Type B pancreatic cell (in vitro differentiated cells): ENCODE data around the gene KIAA0930. TPM values are rescaled to one million over a fixed set of nuclear protein-coding genes. Genes with fewer than 3 reads are reported as not detected.

Source experiments
- DNase-seq: peaks from one replicate; pipeline ENCODE4 v3.0.0; 2021; ENCODE audit warnings: mixed read lengths; ENCODE audit not compliant: unreplicated experiment; ENCODE audit errors: extremely low spot score
- H3K27ac Mint-ChIP-seq: 2 replicates; pipeline ENCODE4 v1.8.0; 2021; ENCODE audit warnings: mild to moderate bottlenecking, mixed read lengths
- H3K27me3 Mint-ChIP-seq: 2 replicates; pipeline ENCODE4 v1.8.0; 2021; ENCODE audit warnings: mixed read lengths
- H3K36me3 Mint-ChIP-seq: 2 replicates; pipeline ENCODE4 v1.8.0; 2021; ENCODE audit warnings: mixed read lengths
- H3K4me1 Mint-ChIP-seq: one replicate; pipeline ENCODE4 v1.8.0; 2021; ENCODE audit warnings: mixed read lengths; ENCODE audit not compliant: unreplicated experiment
- H3K4me3 Mint-ChIP-seq: 2 replicates; pipeline ENCODE4 v1.8.0; 2021; ENCODE audit warnings: mild to moderate bottlenecking, mixed read lengths
- H3K9me3 Mint-ChIP-seq: 2 replicates; pipeline ENCODE4 v1.8.0; 2021; ENCODE audit warnings: mixed read lengths
- CTCF ChIP-seq: fragments of 200-600 bp; sonication (generic); conservative IDR thresholded peaks from 2 replicates; pipeline ENCODE4 v1.5.0; 2021; ENCODE audit warnings: antibody characterized with exemption, mild to moderate bottlenecking
- total RNA-seq: library from RNA; stranded (reverse); gene quantifications from 2 replicates; pipeline ENCODE4 v1.2.1, GENCODE V29; 2021; ENCODE audit warnings: low replicate concordance

KIAA0930 gene
- total RNA-seq, 1 donor from 2014 or later = 54.1 TPM

DNA sequence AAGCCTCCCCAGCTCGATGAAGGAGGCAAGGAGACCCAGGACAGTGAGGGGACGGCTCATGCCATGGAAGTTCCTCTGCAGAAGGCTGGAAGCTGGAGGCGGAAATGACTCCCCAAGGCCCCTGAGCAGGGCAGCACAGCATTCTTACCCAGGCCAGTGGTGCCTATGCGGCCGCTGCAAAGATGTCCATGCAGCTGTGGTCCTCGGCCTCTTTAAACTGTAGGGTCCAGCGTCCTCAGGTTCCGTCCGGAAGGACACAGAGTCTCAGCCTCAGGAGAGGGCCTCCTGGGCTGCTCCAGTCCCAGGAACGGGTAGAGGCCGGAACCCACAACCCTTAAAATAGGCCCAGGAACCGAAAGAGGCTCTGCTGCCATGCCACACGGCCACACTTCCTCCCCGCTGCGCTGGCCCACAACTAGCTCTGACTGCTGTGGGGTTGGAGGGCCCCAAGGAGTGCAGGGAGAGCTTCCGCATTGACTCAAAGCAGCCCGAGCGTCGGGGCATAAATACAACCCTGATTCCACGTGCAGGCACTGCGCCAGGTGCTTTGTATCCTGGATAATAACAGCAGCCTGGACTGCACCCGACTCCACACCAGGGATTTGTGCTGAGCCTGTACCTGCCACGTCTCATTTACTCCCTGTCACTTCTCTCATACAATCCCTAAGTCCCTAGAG lies 5.5 kb downstream of the KIAA0930 start:
- Mint-ChIP-seq H3K27me3 (no peaks in the 10 kb centered on the region), H3K9me3 (no peaks in the 10 kb centered on the region), H3K27ac (no peak overlapping the region), H3K36me3 (no peaks in the 10 kb centered on the region), H3K4me1 (peaks cover 28% of the 10 kb centered on the region), H3K4me3 (no peak overlapping the region)
- TF ChIP-seq CTCF = no peak
- DNase-seq = no peak

- DNase-seq = no peak
- no peak overlapping the region for H3K4me3 Mint-ChIP-seq
- no peaks in the 10 kb centered on the region for H3K36me3 Mint-ChIP-seq
- no peaks in the 10 kb centered on the region for H3K27me3 Mint-ChIP-seq
- no peak for TF ChIP-seq CTCF
- peaks cover 19% of the 10 kb centered on the region for H3K4me1 Mint-ChIP-seq
- no peaks in the 10 kb centered on the region for H3K9me3 Mint-ChIP-seq
- no peak overlapping the region for H3K27ac Mint-ChIP-seq
These were observed 6.9 kb downstream of the KIAA0930 start for GRCh38 chr22:45233827-45234226.

GRCh38 chr22:45233386-45233785 lies 7.3 kb downstream of the KIAA0930 start:
- no peak overlapping the region for H3K27ac Mint-ChIP-seq
- no peaks in the 10 kb centered on the region for H3K36me3 Mint-ChIP-seq
- no peak for TF ChIP-seq CTCF
- H3K4me3 Mint-ChIP-seq = no peak overlapping the region
- H3K9me3 Mint-ChIP-seq = no peaks in the 10 kb centered on the region
- DNase-seq = no peak
- H3K4me1 Mint-ChIP-seq = peaks cover 14% of the 10 kb centered on the region
- no peaks in the 10 kb centered on the region for H3K27me3 Mint-ChIP-seq

GRCh38 chr22:45231293-45231692 lies 9.4 kb downstream of the KIAA0930 start:
- no peaks in the 10 kb centered on the region for H3K27me3 Mint-ChIP-seq
- TF ChIP-seq CTCF = no peak
- no peak overlapping the region for H3K4me3 Mint-ChIP-seq
- peak overlapping the region; percentile 58 for H3K27ac Mint-ChIP-seq
- no peak for DNase-seq
- peaks cover 20% of the 10 kb centered on the region for H3K4me1 Mint-ChIP-seq
- H3K36me3 Mint-ChIP-seq = no peaks in the 10 kb centered on the region
- H3K9me3 Mint-ChIP-seq = no peaks in the 10 kb centered on the region

DNA sequence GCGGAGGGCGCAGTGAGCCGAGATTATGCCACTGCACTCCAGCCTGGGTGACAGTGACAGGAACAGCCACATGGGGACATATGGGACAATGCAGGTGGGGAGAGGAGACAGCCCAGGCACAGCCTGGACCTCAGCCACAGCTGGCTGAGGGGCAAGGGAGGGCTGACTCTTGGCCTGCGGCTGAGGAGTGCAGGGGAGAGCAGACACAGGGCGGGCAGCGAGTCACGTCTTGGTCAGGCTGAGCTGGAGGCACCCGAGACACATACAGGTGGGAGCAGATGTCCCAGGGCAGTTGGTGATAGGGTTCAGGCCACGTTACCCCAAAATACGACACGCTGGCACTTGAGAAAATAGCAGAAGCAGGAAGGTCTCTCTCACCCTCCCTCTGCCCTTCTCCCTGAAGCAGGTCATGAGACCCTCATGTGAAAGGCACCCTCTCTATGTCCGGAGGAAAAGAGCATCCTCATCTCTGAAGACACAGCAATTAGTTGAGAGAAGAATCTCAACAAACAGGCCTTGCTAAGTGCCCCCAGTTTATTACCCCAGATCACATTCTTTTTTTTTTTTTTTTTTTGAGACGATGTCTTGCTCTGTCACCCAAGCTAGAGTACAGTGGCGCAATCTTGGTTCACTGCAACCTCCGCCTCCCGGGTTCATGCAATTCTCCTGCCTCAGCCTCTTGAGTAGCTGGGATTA lies 10.5 kb downstream of the KIAA0930 start:
- no peak for DNase-seq
- no peaks in the 10 kb centered on the region for H3K9me3 Mint-ChIP-seq
- H3K4me1 Mint-ChIP-seq = peaks cover 21% of the 10 kb centered on the region
- no peaks in the 10 kb centered on the region for H3K36me3 Mint-ChIP-seq
- no peak overlapping the region for H3K27ac Mint-ChIP-seq
- TF ChIP-seq CTCF = no peak
- no peak overlapping the region for H3K4me3 Mint-ChIP-seq
- no peaks in the 10 kb centered on the region for H3K27me3 Mint-ChIP-seq
